BJ (cell line): ENCODE data around the gene MYO18B. TPM values are rescaled to one million over a fixed set of nuclear protein-coding genes. Genes with fewer than 3 reads are reported as not detected.
"Not testable (repeated sequence)": the region's sequence is repeated elsewhere in the genome, so short reads cannot be mapped to it uniquely, and the experiment has no call there.

Experiments
- CTCF ChIA-PET: fragments of 350-600 bp; formaldehyde crosslinking; extraction: SDS; loops from one replicate; lab custom pipeline; 2021; ENCODE audit warnings: antibody characterized with exemption, inconsistent platforms; lab: Yijun Ruan, JAX
- POLR2A ChIA-PET: fragments of 300-600 bp; sonication (Branson Sonifier 250); formaldehyde crosslinking; extraction: SDS; loops from one replicate; lab custom pipeline; 2021; ENCODE audit warnings: antibody characterized with exemption; lab: Charles Lee
- DNase-seq: peaks from one replicate; pipeline ENCODE4 v3.0.0-alpha.2; 2011; ENCODE audit warnings: low read depth
- H3K27me3 ChIP-seq: 2 replicates; pipeline ENCODE4 v1.6.0; 2011; ENCODE audit warnings: low read length; ENCODE audit not compliant: control insufficient read depth, insufficient read depth
- H3K36me3 ChIP-seq: 2 replicates; pipeline ENCODE4 v1.5.1; 2011; ENCODE audit warnings: low read length; ENCODE audit not compliant: control insufficient read depth, insufficient read depth
- H3K4me3 ChIP-seq: 2 replicates; pipeline ENCODE4 v1.5.1; 2011; ENCODE audit warnings: low read depth, mild to moderate bottlenecking, control low read depth, low read length
- polyA plus RNA-seq: library from polyadenylated mRNA; depleted of rRNA; stranded (reverse); fragments of >200 nt; gene quantifications from 2 replicates; pipeline ENCODE4 v1.2.3, GENCODE V29; 2011
- TF ChIP-seq, protein P1 (sequence below): IDR thresholded peaks from 2 replicates; pipeline ENCODE4 v1.5.1; 2011; ENCODE audit warnings: low read depth, mild to moderate bottlenecking, control low read depth, inconsistent platforms, low read length, moderate library complexity; ENCODE audit not compliant: insufficient read depth

MYO18B gene
- polyA plus RNA-seq, 1 experiment = not detected

DNA sequence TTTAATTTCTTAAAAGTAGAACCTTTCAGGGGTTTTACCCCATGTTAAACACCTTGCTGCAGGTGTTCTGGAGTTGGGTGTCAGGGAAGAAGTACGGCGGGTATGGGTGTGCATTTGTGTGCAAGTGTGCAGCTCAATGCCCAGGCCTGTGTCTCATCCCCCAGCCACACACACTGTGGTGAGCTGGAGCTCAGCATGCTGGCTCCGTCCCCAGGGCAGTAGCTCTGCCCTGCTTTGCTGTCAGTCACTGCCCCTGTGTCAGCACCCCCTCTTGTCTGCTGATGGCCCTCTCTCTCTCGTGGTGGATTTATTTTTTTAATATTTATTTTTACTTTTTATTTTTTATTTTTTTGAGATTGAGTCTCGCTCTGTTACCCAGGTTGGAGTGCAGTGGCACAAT is 35.8 kb upstream of the MYO18B start:
- DNase-seq = no peak
- ChIA-PET POLR2A (no interaction called here), CTCF (interaction anchor here (1.1 to 1.6 kb wide), 2 partner anchors 66 to 243 kb away, joined by 3 to 5 read pairs; no protein-coding TSS in a partner anchor)
- no peak overlapping the region for H3K4me3 ChIP-seq
- no peaks in the 10 kb centered on the region for H3K27me3 ChIP-seq
- TF ChIP-seq, protein P1, sequence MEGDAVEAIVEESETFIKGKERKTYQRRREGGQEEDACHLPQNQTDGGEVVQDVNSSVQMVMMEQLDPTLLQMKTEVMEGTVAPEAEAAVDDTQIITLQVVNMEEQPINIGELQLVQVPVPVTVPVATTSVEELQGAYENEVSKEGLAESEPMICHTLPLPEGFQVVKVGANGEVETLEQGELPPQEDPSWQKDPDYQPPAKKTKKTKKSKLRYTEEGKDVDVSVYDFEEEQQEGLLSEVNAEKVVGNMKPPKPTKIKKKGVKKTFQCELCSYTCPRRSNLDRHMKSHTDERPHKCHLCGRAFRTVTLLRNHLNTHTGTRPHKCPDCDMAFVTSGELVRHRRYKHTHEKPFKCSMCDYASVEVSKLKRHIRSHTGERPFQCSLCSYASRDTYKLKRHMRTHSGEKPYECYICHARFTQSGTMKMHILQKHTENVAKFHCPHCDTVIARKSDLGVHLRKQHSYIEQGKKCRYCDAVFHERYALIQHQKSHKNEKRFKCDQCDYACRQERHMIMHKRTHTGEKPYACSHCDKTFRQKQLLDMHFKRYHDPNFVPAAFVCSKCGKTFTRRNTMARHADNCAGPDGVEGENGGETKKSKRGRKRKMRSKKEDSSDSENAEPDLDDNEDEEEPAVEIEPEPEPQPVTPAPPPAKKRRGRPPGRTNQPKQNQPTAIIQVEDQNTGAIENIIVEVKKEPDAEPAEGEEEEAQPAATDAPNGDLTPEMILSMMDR = no peak
- no peaks in the 10 kb centered on the region for H3K36me3 ChIP-seq

DNA sequence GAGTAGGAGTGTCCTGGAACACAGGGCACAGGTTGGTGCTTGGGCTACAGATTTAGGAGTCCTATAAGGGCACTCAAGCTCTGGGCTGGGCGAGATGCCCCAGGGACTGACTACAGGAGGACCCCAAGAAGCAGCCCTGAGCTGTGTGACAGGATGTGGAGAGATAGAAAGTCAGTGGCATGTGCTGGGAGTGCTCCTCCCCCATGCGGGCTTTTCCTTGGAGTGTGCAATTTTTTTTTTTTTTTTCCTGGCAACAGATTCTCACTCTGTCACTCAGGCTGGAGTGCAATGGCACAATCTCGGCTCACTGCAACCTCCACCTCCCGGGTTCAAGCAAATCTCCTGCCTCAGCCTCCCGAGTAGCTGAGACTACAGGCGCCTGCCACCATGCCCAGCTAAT is 33.6 kb upstream of the MYO18B start:
- H3K36me3 ChIP-seq, H3K4me3 ChIP-seq, POLR2A ChIA-PET, DNase-seq, CTCF ChIA-PET, H3K27me3 ChIP-seq: not testable (repeated sequence)

DNA sequence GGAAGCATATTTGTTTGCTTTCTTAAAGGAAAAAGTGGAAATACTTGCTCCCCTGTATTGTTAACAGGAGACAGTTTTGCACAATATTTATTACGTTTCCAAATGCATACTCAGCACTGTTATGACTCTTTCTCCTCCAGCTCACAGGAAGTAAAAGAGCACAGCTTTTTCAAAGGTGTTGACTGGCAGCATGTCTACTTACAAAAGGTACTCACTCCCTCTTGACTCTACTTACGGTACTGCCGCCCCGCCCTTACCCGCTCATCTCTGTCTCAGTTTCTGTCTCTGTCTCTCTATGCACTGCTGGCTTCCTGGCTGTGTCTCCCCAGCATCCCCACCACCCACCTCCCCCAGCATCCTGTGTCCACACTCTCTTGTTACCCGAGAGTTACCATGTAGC is 32.2 kb upstream of the MYO18B start:
- TF ChIP-seq, protein P1 = no peak
- CTCF ChIA-PET = interaction anchor here (1.0 kb wide), 1 partner anchor 9 kb away, joined by 3 read pairs; no protein-coding TSS in a partner anchor

DNA sequence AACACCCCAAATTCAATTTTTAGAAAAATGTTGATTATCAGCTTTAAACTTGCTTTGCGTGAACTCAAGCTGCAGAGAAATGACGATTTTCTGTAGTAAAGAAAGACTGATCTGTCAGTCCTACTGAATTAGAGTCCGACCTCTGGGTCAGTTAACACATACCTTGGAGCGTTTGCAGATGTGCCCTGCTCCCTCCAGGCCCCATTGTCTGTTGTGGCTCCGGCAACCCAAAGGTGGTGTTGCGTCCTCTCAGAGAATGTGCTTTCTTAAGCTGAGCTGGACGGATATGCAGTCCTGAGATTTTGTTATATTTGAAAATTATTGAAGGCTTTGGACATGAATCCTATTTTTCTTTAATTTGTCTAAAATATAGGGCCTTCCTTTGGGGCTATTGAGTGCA is 31.5 kb upstream of the MYO18B start:
- TF ChIP-seq, protein P1 = no peak
- ChIA-PET POLR2A (no interaction called here), CTCF (interaction anchor here (1.0 to 1.3 kb wide), 2 partner anchors 10 to 62 kb away, joined by 3 to 4 read pairs; no protein-coding TSS in a partner anchor)
- Histone ChIP-seq H3K27me3 (no peaks in the 10 kb centered on the region), H3K4me3 (no peak overlapping the region), H3K36me3 (no peaks in the 10 kb centered on the region)
- DNase-seq = no peak

More for the DNA sequence above, 32.2 kb upstream of the MYO18B start:
- POLR2A ChIA-PET = no interaction called here
- Histone ChIP-seq H3K36me3 (no peaks in the 10 kb centered on the region), H3K4me3 (no peak overlapping the region), H3K27me3 (no peaks in the 10 kb centered on the region)
- DNase-seq = no peak

DNA sequence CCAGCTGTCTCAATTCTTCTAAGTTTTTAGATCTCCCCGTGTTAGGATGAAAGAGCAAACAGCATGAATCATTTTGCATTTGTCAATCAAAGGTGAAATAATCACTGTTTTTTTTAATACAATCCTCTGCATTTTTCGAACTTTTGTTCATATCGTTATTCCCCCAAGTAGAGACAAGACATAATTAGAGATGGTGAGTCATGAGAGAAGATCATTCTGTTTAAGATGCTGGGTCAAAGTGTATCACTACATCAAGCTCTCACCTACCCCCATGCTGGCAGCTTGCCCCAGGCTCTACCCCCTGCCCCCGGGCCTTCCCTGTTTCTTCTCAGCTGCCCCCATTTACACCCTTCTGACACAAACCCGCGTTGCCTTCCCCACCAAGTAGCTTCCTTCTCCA is 30.5 kb upstream of the MYO18B start:
- H3K36me3 ChIP-seq = no peaks in the 10 kb centered on the region
- H3K27me3 ChIP-seq = no peaks in the 10 kb centered on the region
- POLR2A ChIA-PET = no interaction called here
- CTCF ChIA-PET = interaction anchor here (0.6 to 2.0 kb wide), 5 partner anchors 8 to 262 kb away, joined by 3 to 7 read pairs (median 4); no protein-coding TSS in a partner anchor
- H3K4me3 ChIP-seq = no peak overlapping the region
- DNase-seq = no peak
- TF ChIP-seq, protein P1 = no peak
